Natural killer cell (primary cell): ENCODE measurements around the gene TREH. TPM values are rescaled to one million over a fixed set of nuclear protein-coding genes. Genes with fewer than 3 reads are reported as not detected.

Experiments used
- ATAC-seq, 3 donors: fragments of 150-1000 bp in 2 of 3; fragments of 200-7000 bp in 1 of 3; cut with Tn5 transposase; 1 replicate in 1 of 3; 2 replicates in 2 of 3; pipeline ENCODE4 v1.10.0; 2021; ENCODE audit warnings: mild to moderate bottlenecking in 2 of 3, moderate library complexity in 2 of 3
- DNase-seq, 2 donors: peaks; one replicate each; pipeline versions ENCODE4 v3.0.0 to v3.0.0-alpha.2; 2013 to 2021; ENCODE audit warnings: mixed read lengths in 1 of 2
- H3K27ac ChIP-seq: one replicate; pipeline ENCODE4 v1.5.1; 2013; ENCODE audit warnings: mild to moderate bottlenecking, low read length
- H3K27me3 ChIP-seq: one replicate; pipeline ENCODE4 v1.6.1; 2013; ENCODE audit warnings: low read length; ENCODE audit not compliant: control insufficient read depth, insufficient read depth
- H3K36me3 ChIP-seq: one replicate; pipeline ENCODE4 v1.6.1; 2013; ENCODE audit warnings: low read length; ENCODE audit not compliant: control insufficient read depth, insufficient read depth
- H3K4me1 ChIP-seq: one replicate; pipeline ENCODE4 v1.6.1; 2013; ENCODE audit warnings: low read length; ENCODE audit not compliant: control insufficient read depth, insufficient read depth
- H3K4me3 ChIP-seq: one replicate; pipeline ENCODE4 v1.5.1; 2013; ENCODE audit warnings: low read length
- H3K9me3 ChIP-seq: one replicate; pipeline ENCODE4 v1.6.1; 2013; ENCODE audit warnings: low read length; ENCODE audit not compliant: control insufficient read depth, insufficient read depth
- H3K27ac Mint-ChIP-seq, 2 donors: one replicate each; pipeline ENCODE4 v1.8.0; 2022; ENCODE audit warnings: mild to moderate bottlenecking in 2 of 2, mixed read lengths in 2 of 2, moderate library complexity in 1 of 2
- H3K27me3 Mint-ChIP-seq, 2 donors: one replicate each; pipeline ENCODE4 v1.8.0; 2022; ENCODE audit warnings: low read depth in 2 of 2, mixed read lengths in 2 of 2
- H3K36me3 Mint-ChIP-seq: one replicate; pipeline ENCODE4 v1.8.0; 2022; ENCODE audit warnings: mixed read lengths
- H3K4me1 Mint-ChIP-seq, 2 donors: one replicate each; pipeline ENCODE4 v1.8.0; 2022; ENCODE audit warnings: mixed read lengths in 2 of 2
- H3K4me3 Mint-ChIP-seq: one replicate; pipeline ENCODE4 v1.8.0; 2022; ENCODE audit warnings: mild to moderate bottlenecking, moderate library complexity, mixed read lengths
- H3K9me3 Mint-ChIP-seq, 2 donors: one replicate each; pipeline ENCODE4 v1.8.0; 2022; ENCODE audit warnings: mixed read lengths in 2 of 2
- WGBS: methylation state at CpG from one replicate; pipeline ENCODE4 v1.1.7; 2013; ENCODE audit warnings: missing lambda C conversion rate; ENCODE audit not compliant: insufficient coverage; 5-methylcytosine and 5-hydroxymethylcytosine counted together
- intact Hi-C: fragments of 100-400 bp; cut with micrococcal nuclease; formaldehyde crosslinking; loops from one replicate; pipeline ENCODE4 v1.14.2; 2022
- total RNA-seq, 4 donors: library from RNA; stranded (reverse); fragments of 120-200 nt in 1 of 4; gene quantifications; one replicate each; pipeline versions ENCODE4 v1.2.3 to v1.2.4, GENCODE V29; 2013 to 2022
- TF ChIP-seq, protein P1 (sequence below): fragments of 200-600 bp; IDR thresholded peaks from one replicate; pipeline ENCODE4 v1.8.0; 2022; ENCODE audit warnings: antibody characterized with exemption

TREH gene
- total RNA-seq, 3 donors from 2014 or later (not counting 1 experiment from before 2014, with no cell fraction given): not detected

DNA sequence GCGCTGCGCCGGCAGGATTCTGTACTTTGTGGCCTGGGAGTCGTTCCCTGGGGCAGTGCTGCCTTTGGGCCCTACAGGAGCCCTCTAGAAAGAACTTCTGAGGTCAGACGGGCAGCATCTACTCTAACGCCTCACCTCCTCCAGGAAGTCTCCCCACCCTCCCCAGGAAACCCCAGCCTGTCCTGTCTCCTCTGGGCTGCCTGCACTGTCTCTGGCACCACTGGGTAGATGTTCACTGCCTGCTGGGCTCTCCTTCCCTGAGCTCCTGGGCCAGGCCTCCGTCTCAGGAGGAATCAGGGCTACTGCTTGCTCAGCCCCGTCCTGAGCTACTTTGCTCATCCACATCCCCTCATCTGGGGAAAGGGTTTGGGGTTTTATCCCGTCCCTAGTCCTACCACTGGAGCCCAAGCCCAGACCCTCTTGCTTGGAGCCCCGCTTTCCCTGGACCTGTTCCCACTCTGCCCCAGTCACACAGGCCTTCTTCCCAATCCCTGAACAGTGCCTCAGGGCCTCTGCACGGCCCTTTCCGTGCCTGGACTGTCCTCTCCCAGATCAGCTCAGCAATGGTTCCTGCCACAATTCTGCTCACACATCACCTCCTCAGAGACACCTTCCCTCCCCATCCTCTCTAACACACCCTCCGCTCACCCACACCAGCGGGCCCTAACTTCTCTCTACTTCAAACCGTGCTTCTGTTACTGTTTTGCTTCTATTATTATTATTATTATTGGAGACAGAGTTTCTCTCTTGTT lies 11.3 kb upstream of the TREH start:
- no peak for ATAC-seq
- Mint-ChIP-seq H3K9me3 (no peaks in the 10 kb centered on the region), H3K36me3 (no peaks in the 10 kb centered on the region), H3K4me3 (peak overlapping the region; percentile 42), H3K4me1 (peaks cover 34 to 57% of the 10 kb centered on the region in 2 donors), H3K27ac (peak overlapping the region in 1 of 2 donors; percentile 82), H3K27me3 (peaks cover 3 to 7% of the 10 kb centered on the region in 2 donors)
- WGBS: 85% methylated on average over 12 of the region's 15 CpGs
- no peaks in the 10 kb centered on the region for H3K9me3 ChIP-seq
- TF ChIP-seq, protein P1, sequence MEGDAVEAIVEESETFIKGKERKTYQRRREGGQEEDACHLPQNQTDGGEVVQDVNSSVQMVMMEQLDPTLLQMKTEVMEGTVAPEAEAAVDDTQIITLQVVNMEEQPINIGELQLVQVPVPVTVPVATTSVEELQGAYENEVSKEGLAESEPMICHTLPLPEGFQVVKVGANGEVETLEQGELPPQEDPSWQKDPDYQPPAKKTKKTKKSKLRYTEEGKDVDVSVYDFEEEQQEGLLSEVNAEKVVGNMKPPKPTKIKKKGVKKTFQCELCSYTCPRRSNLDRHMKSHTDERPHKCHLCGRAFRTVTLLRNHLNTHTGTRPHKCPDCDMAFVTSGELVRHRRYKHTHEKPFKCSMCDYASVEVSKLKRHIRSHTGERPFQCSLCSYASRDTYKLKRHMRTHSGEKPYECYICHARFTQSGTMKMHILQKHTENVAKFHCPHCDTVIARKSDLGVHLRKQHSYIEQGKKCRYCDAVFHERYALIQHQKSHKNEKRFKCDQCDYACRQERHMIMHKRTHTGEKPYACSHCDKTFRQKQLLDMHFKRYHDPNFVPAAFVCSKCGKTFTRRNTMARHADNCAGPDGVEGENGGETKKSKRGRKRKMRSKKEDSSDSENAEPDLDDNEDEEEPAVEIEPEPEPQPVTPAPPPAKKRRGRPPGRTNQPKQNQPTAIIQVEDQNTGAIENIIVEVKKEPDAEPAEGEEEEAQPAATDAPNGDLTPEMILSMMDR: no peak
- peak in 1 of 2 donors; percentile 46 for DNase-seq
- no peak overlapping the region for H3K27ac ChIP-seq
- intact Hi-C loops: loop anchor here (1.0 to 5.0 kb wide), 5 partner anchors 37 to 266 kb away; partner anchors contain the start of genes DDX6 and UPK2
- no peak overlapping the region for H3K4me3 ChIP-seq
- H3K4me1 ChIP-seq: peaks cover 64% of the 10 kb centered on the region
- no peaks in the 10 kb centered on the region for H3K27me3 ChIP-seq
- H3K36me3 ChIP-seq: no peaks in the 10 kb centered on the region

DNA sequence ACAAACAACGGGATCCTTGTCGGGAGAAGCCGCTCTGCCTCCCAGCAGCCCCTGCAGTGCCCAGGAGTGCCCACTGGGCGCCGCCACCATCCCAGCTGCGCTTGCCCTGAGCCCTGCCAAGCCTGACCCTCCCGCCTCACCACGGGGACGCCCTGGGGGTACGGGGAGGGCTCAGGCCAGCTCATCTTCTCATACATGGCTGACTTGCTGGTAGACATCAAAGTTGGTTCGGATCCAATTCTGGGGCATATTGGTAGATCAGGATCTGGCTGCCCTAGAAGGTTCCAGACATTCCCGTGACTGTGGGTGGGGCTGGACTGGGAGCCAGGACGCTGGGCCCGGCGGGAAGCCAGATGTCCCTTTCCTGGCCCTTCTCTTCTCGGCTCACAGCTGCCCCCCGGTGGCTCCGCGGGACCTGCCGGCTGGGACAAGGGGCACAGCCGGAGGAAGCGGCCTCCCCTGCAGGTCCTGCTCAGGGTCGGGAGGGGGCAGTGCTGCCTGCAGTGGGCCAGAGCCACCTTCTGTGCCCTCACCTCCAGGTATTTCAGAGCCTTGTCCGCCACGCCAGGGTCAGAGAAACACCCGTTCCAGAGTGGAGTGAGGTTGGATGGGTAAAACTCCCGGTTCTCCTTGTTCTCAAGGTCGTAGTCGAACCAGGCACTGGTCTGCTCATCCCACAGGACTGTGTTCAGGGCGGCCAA lies 10.6 kb upstream of the TREH start:
- peaks cover 34 to 57% of the 10 kb centered on the region in 2 donors for H3K4me1 Mint-ChIP-seq
- no peaks in the 10 kb centered on the region for H3K36me3 ChIP-seq
- ATAC-seq (peak; percentile 82 to 93 (median 86)), DNase-seq (peak; percentile 80 to 93)
- TF ChIP-seq, protein P1: peak; percentile 98
- H3K27me3 Mint-ChIP-seq: peaks cover 7% of the 10 kb centered on the region in 2 donors
- peak overlapping the region; percentile 57 to 82 for H3K27ac Mint-ChIP-seq
- WGBS: 8% methylated on average over 29 of the region's 30 CpGs
- peak overlapping the region; percentile 83 for H3K4me3 Mint-ChIP-seq
- no peaks in the 10 kb centered on the region for H3K9me3 Mint-ChIP-seq
- peaks cover 56% of the 10 kb centered on the region for H3K4me1 ChIP-seq
- no peaks in the 10 kb centered on the region for H3K9me3 ChIP-seq
- intact Hi-C loops: loop anchor here (1.0 to 5.0 kb wide), 6 partner anchors 15 to 266 kb away; partner anchors contain the start of genes DDX6 and UPK2
- peak overlapping the region; percentile 27 for H3K4me3 ChIP-seq
- no peaks in the 10 kb centered on the region for H3K36me3 Mint-ChIP-seq
- H3K27ac ChIP-seq: no peak overlapping the region
- H3K27me3 ChIP-seq: no peaks in the 10 kb centered on the region

DNA sequence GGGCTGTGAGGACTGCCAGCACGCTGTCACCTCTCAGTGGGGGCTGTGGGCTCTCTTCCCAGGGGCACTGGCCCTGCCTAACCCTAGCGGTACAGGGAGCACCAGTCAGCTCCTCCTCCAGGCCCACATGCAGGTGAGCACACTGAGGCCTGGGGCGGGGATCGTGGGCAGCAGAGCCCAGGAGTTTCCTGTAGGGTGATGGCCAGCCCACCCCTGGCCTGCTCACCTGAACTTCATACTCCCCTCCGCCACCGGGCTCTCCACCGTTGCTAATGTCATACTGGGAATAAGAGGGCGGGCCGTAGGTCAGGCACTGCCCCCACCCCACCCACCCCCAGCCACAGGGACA lies 10.0 kb upstream of the TREH start:
- no peaks in the 10 kb centered on the region for H3K36me3 Mint-ChIP-seq
- H3K27me3 Mint-ChIP-seq: peaks cover 7 to 12% of the 10 kb centered on the region in 2 donors
- peaks cover 34 to 51% of the 10 kb centered on the region in 2 donors for H3K4me1 Mint-ChIP-seq
- no peak overlapping the region for H3K4me3 Mint-ChIP-seq
- ATAC-seq: no peak
- TF ChIP-seq, protein P1: no peak
- no peak overlapping the region for H3K27ac ChIP-seq
- H3K36me3 ChIP-seq: no peaks in the 10 kb centered on the region
- no peaks in the 10 kb centered on the region for H3K9me3 ChIP-seq
- no peak for DNase-seq
- no peaks in the 10 kb centered on the region for H3K9me3 Mint-ChIP-seq
- H3K27ac Mint-ChIP-seq: peak overlapping the region; percentile 57 to 82
- intact Hi-C loops: loop anchor here (2.0 kb wide), 1 partner anchor 15 kb away; no protein-coding TSS in a partner anchor
- no peak overlapping the region for H3K4me3 ChIP-seq
- H3K27me3 ChIP-seq: no peaks in the 10 kb centered on the region
- H3K4me1 ChIP-seq: peaks cover 51% of the 10 kb centered on the region
- WGBS: 12% methylated on average over 9 of the region's 9 CpGs
